Neural crest cell (in vitro differentiated cells): ENCODE measurements around the gene NXPH2. TPM values are rescaled to one million over a fixed set of nuclear protein-coding genes. Genes with fewer than 3 reads are reported as not detected.

Experiments
- DNase-seq: peaks from one replicate; pipeline ENCODE4 v3.0.0; 2021; ENCODE audit warnings: low read depth, mixed read lengths, low spot score
- H3K27ac Mint-ChIP-seq: one replicate; pipeline ENCODE4 v1.8.0; 2021; ENCODE audit warnings: mild to moderate bottlenecking, mixed read lengths; ENCODE audit not compliant: unreplicated experiment
- H3K27me3 Mint-ChIP-seq: 2 replicates; pipeline ENCODE4 v1.8.0; 2021; ENCODE audit warnings: low read depth, mild to moderate bottlenecking, mixed read lengths
- H3K36me3 Mint-ChIP-seq: 2 replicates; pipeline ENCODE4 v1.8.0; 2021; ENCODE audit warnings: low read depth, mild to moderate bottlenecking, mixed read lengths
- H3K4me1 Mint-ChIP-seq: 2 replicates; pipeline ENCODE4 v1.8.0; 2021; ENCODE audit warnings: mixed read lengths
- H3K4me3 Mint-ChIP-seq: one replicate; pipeline ENCODE4 v1.8.0; 2021; ENCODE audit warnings: mild to moderate bottlenecking, mixed read lengths
- H3K9me3 Mint-ChIP-seq: 2 replicates; pipeline ENCODE4 v1.8.0; 2021; ENCODE audit warnings: mixed read lengths
- CTCF ChIP-seq: fragments of 200-600 bp; sonication (generic); conservative IDR thresholded peaks from 2 replicates; pipeline ENCODE4 v1.5.0; 2021; ENCODE audit warnings: antibody characterized with exemption, mild to moderate bottlenecking
- total RNA-seq: library from RNA; stranded (reverse); gene quantifications from 2 replicates; pipeline ENCODE4 v1.2.1, GENCODE V29; 2021

Gene NXPH2
- total RNA-seq, 1 donor from 2014 or later, result 3.6 TPM

- no peaks in the 10 kb centered on the region for H3K27me3 Mint-ChIP-seq
- H3K4me3 Mint-ChIP-seq, result no peak overlapping the region
- no peak for TF ChIP-seq CTCF
- H3K27ac Mint-ChIP-seq, result peak overlapping the region; percentile 25
- no peaks in the 10 kb centered on the region for H3K36me3 Mint-ChIP-seq
- no peak for DNase-seq
- peaks cover 8% of the 10 kb centered on the region for H3K4me1 Mint-ChIP-seq
- no peaks in the 10 kb centered on the region for H3K9me3 Mint-ChIP-seq
Measured at GRCh38 chr2:138698428-138698827, 81.8 kb downstream of the NXPH2 start.

DNA sequence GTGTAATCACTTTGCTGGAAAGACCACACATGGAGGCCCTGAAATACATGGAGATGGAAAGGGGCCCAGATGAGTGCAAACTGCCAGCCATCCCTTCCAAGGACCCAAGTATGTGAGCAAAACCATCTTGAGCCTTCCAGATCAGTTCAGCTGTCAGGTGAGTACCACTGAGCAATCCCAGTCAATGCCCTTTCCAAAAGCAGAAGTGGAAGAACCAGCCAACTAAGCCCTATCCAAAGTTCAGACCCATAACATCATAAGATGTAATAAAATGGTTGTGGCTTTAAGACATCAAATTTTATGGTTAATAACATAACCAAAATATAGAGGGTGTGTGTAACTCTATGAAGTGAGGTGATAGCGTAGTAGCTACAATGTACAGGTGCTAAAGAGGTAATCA lies 88.5 kb downstream of the NXPH2 start:
- no peak overlapping the region for H3K4me3 Mint-ChIP-seq
- H3K36me3 Mint-ChIP-seq, result no peaks in the 10 kb centered on the region
- no peaks in the 10 kb centered on the region for H3K9me3 Mint-ChIP-seq
- no peak for DNase-seq
- H3K27ac Mint-ChIP-seq, result no peak overlapping the region
- no peaks in the 10 kb centered on the region for H3K27me3 Mint-ChIP-seq
- no peak for TF ChIP-seq CTCF
- H3K4me1 Mint-ChIP-seq, result no peaks in the 10 kb centered on the region

DNA sequence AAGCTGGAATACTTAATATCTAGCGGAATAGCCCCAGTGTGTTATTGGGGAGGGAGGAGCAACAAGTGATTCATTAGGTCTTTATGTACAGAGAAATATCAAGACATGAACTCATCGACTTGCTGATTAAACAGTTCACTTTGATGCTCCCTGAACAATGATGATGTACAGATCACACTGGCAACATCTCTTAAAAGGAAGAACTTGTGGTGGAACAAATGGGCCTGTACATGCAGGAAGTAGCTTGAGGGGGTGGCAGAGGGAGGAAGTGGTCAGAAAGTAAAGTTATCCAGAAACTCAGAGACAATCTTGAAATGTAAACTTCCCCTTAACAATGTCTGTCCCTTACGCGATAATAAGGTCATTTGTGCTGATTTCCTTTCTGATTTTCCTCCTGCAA lies 90.5 kb downstream of the NXPH2 start:
- Mint-ChIP-seq H3K27ac (no peak overlapping the region), H3K4me1 (no peaks in the 10 kb centered on the region), H3K36me3 (no peaks in the 10 kb centered on the region), H3K9me3 (no peaks in the 10 kb centered on the region), H3K27me3 (no peaks in the 10 kb centered on the region), H3K4me3 (no peak overlapping the region)
- TF ChIP-seq CTCF, result no peak
- DNase-seq, result no peak

- peaks cover 19% of the 10 kb centered on the region for H3K4me1 Mint-ChIP-seq
- no peaks in the 10 kb centered on the region for H3K27me3 Mint-ChIP-seq
- no peak for TF ChIP-seq CTCF
- H3K36me3 Mint-ChIP-seq, result no peaks in the 10 kb centered on the region
- no peaks in the 10 kb centered on the region for H3K9me3 Mint-ChIP-seq
- H3K4me3 Mint-ChIP-seq, result no peak overlapping the region
- no peak for DNase-seq
- no peak overlapping the region for H3K27ac Mint-ChIP-seq
Measured at GRCh38 chr2:138682163-138682562, 98.0 kb downstream of the NXPH2 start.

DNA sequence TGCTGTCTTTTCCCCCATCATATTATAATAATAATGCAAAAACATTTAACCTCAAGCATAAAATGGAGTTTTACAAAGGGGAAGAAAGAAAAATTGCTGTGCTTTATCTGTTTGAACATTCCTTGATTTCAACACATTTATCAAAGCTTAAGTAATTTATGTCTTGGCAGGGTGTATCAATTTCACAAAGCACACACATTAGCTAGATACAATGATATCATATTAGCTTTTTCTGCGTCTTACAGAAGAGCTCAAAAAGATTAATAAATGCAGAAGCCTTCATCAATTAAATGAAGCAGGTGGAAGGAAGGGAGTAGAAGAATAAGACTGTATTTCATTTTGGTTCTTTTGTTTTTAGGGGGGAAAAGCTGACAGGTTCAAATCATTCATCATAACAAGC lies 103.0 kb downstream of the NXPH2 start:
- no peak for TF ChIP-seq CTCF
- no peak overlapping the region for H3K27ac Mint-ChIP-seq
- peaks cover 10% of the 10 kb centered on the region for H3K4me1 Mint-ChIP-seq
- DNase-seq, result no peak
- H3K4me3 Mint-ChIP-seq, result no peak overlapping the region
- no peaks in the 10 kb centered on the region for H3K27me3 Mint-ChIP-seq
- no peaks in the 10 kb centered on the region for H3K36me3 Mint-ChIP-seq
- no peaks in the 10 kb centered on the region for H3K9me3 Mint-ChIP-seq

DNA sequence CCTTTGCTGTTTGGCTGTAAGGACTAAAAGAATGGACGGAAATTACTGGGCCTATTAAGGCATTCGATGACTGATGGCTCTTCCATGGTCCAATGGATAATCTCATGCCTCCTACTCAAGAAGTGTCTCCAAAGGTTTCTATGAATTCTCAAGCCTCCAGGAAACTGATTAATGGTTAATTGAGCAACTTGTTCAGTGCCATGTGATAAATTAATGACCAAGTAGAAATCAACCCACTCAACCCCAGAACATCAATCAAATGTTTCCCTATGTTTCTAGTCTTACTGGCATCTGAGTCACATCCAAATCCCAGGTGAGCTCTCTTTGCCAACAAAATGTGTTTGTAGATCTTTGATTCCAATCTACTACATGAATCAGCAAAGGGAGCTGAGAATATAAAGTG lies 103.6 kb downstream of the NXPH2 start:
- Mint-ChIP-seq H3K4me1 (peaks cover 5% of the 10 kb centered on the region), H3K4me3 (no peak overlapping the region), H3K27ac (no peak overlapping the region), H3K36me3 (no peaks in the 10 kb centered on the region), H3K9me3 (no peaks in the 10 kb centered on the region), H3K27me3 (no peaks in the 10 kb centered on the region)
- no peak for DNase-seq
- no peak for TF ChIP-seq CTCF
